GM21515 (cell line): ENCODE measurements around the gene DEF6.
"Not testable (repeated sequence)": the region's sequence is repeated elsewhere in the genome, so short reads cannot be mapped to it uniquely, and the experiment has no call there.

Experiments used
- ATAC-seq: cut with Tn5 transposase; IDR thresholded peaks from one replicate; pipeline ENCODE4 v1.9.1; 2021; ENCODE audit not compliant: unreplicated experiment

Gene DEF6

GRCh38 chr6:35280903-35281302 is 16.7 kb upstream of the DEF6 start:
- ATAC-seq: no peak

- ATAC-seq: no peak
Measured at GRCh38 chr6:35282472-35282871, 15.1 kb upstream of the DEF6 start.

GRCh38 chr6:35283361-35283760 is 14.3 kb upstream of the DEF6 start:
- no peak for ATAC-seq

GRCh38 chr6:35287671-35288396 is 9.8 kb upstream of the DEF6 start:
- ATAC-seq: no peak

- ATAC-seq: no peak
Measured at GRCh38 chr6:35288834-35289233, 8.8 kb upstream of the DEF6 start.

GRCh38 chr6:35291491-35291890 is 6.1 kb upstream of the DEF6 start:
- no peak for ATAC-seq

- ATAC-seq: no peak
Measured at GRCh38 chr6:35292494-35292893, 5.1 kb upstream of the DEF6 start.

- ATAC-seq: no peak
Measured at GRCh38 chr6:35293681-35294080, 3.9 kb upstream of the DEF6 start.

- ATAC-seq: no peak
Measured at GRCh38 chr6:35294308-35294945, 3.2 kb upstream of the DEF6 start.

- no peak for ATAC-seq
Measured at GRCh38 chr6:35295036-35295435, 2.6 kb upstream of the DEF6 start.

GRCh38 chr6:35295521-35296315 is 1.9 kb upstream of the DEF6 start:
- ATAC-seq: no peak

GRCh38 chr6:35296931-35297600 is 552 bp upstream of the DEF6 start:
- ATAC-seq: no peak

GRCh38 chr6:35298625-35299140 is 1.1 kb downstream of the DEF6 start:
- ATAC-seq: no peak

GRCh38 chr6:35299674-35300073 is 2.1 kb downstream of the DEF6 start:
- no peak for ATAC-seq

- no peak for ATAC-seq
Measured at GRCh38 chr6:35300848-35301247, 3.2 kb downstream of the DEF6 start.

GRCh38 chr6:35302604-35303241 is 5.1 kb downstream of the DEF6 start:
- ATAC-seq: peak; percentile 79

GRCh38 chr6:35304299-35304698 is 6.7 kb downstream of the DEF6 start:
- ATAC-seq: no peak

- ATAC-seq: no peak
Measured at GRCh38 chr6:35305117-35305516, 7.5 kb downstream of the DEF6 start.

- ATAC-seq: not testable (repeated sequence)
Measured at GRCh38 chr6:35307138-35307537, 9.5 kb downstream of the DEF6 start.

GRCh38 chr6:35308543-35308942 is 10.9 kb downstream of the DEF6 start:
- not testable (repeated sequence) for ATAC-seq
